HCT116 (cell line): ENCODE data around the gene AOAH. TPM values are rescaled to one million over a fixed set of nuclear protein-coding genes. Genes with fewer than 3 reads are reported as not detected.

Experiments
- ATAC-seq: fragments of 200-7000 bp; cut with Tn5 transposase; 2 replicates; pipeline ENCODE4 v1.9.1; 2020; ENCODE audit warnings: mild to moderate bottlenecking, moderate library complexity
- BruUV-seq: library from RNA; stranded (reverse); fragments of 400-500 nt; replicated peaks from 2 replicates; lab custom pipeline; 2021; lab: Mats Ljungman, UMichigan
- CTCF ChIA-PET: fragments of 300-600 bp; sonication (Branson Sonifier 250); formaldehyde crosslinking; loops from one replicate; lab custom pipeline; 2021; ENCODE audit warnings: antibody characterized with exemption; lab: Charles Lee
- POLR2A ChIA-PET: fragments of 300-600, 350-600 bp; sonication (Branson Sonifier 250); formaldehyde crosslinking; loops from one replicate; lab custom pipeline; 2021; ENCODE audit warnings: antibody characterized with exemption; lab: Charles Lee
- RAD21 ChIA-PET, 2 experiments: fragments of 300-600 bp; sonication (Branson Sonifier 250); formaldehyde crosslinking; loops; one replicate each; lab custom pipeline; 2023; ENCODE audit warnings: low total read pairs in 2 of 2; ENCODE audit not compliant: uncharacterized antibody in 2 of 2, unreplicated experiment in 2 of 2, low non-redundant PET in 1 of 2; lab: Charles Lee
- DNase-seq: peaks from one replicate; pipeline ENCODE4 v3.0.0-alpha.2; 2010; ENCODE audit warnings: low read depth, low spot score
- H2AFZ ChIP-seq: fragments of 200-600 bp; shearing (Covaris generic), sonication (generic); 2 replicates; pipeline ENCODE4 v1.6.1; 2017; ENCODE audit warnings: low read depth, mixed run types, mixed read lengths, antibody characterized with exemption, low read length; ENCODE audit not compliant: poor library complexity, severe bottlenecking
- H3K27ac ChIP-seq: 2 replicates; pipeline ENCODE4 v1.5.1; 2012; ENCODE audit warnings: low read depth, low read length
- H3K27me3 ChIP-seq: fragments of 200-600 bp; sonication (generic); 2 replicates; pipeline ENCODE4 v1.6.1; 2016; ENCODE audit warnings: mixed run types, low read length, mixed read lengths; ENCODE audit not compliant: insufficient read depth
- H3K36me3 ChIP-seq, 2 experiments: fragments of 200-500 bp in 1 of 2; fragments of 200-600 bp in 1 of 2; sonication (Bioruptor generic) in 1 of 2; sonication (generic) in 1 of 2; 2 replicates each; pipeline versions ENCODE4 v1.5.1 to v1.6.1; 2014 to 2016; ENCODE audit warnings: low read length in 2 of 2, inconsistent platforms in 1 of 2, mixed read lengths in 1 of 2, mixed run types in 1 of 2; ENCODE audit not compliant: insufficient read depth in 2 of 2, control insufficient read depth in 1 of 2
- H3K4me1 ChIP-seq, 2 experiments: fragments of 200-600 bp in 1 of 2; sonication (generic) in 1 of 2; 2 replicates each; pipeline versions ENCODE4 v1.5.1 to v1.6.1; 2012 to 2017; ENCODE audit warnings: low read length in 2 of 2, inconsistent platforms in 1 of 2, mild to moderate bottlenecking in 1 of 2, mixed read lengths in 1 of 2, mixed run types in 1 of 2, moderate library complexity in 1 of 2; ENCODE audit not compliant: insufficient read depth in 2 of 2, control insufficient read depth in 1 of 2
- H3K4me2 ChIP-seq: fragments of 200-600 bp; sonication (generic); 2 replicates; pipeline ENCODE4 v1.6.1; 2017; ENCODE audit warnings: mixed run types, low read length, mixed read lengths
- H3K4me3 ChIP-seq, 2 experiments: fragments of 200-600 bp in 1 of 2; sonication (generic) in 1 of 2; replicated peaks in 1 of 2; 2 replicates each; pipeline ENCODE4 v1.5.1; 2011 to 2016; ENCODE audit warnings: low read length in 2 of 2, control low read depth in 1 of 2, low read depth in 1 of 2, mild to moderate bottlenecking in 1 of 2, mixed read lengths in 1 of 2, mixed run types in 1 of 2
- H3K79me2 ChIP-seq: fragments of 200-600 bp; sonication (generic); 2 replicates; pipeline ENCODE4 v1.6.1; 2017; ENCODE audit warnings: mild to moderate bottlenecking, mixed run types, low read length, moderate library complexity, mixed read lengths; ENCODE audit not compliant: insufficient read depth
- H3K9ac ChIP-seq: fragments of 200-600 bp; sonication (generic); 2 replicates; pipeline ENCODE4 v1.6.1; 2016; ENCODE audit warnings: low read length, mixed read lengths
- H3K9me2 ChIP-seq: fragments of 200-600 bp; sonication (generic), shearing (Covaris generic); 2 replicates; pipeline ENCODE4 v1.6.1; 2017; ENCODE audit warnings: mixed run types, mild to moderate bottlenecking, moderate library complexity; ENCODE audit not compliant: insufficient read depth
- H3K9me3 ChIP-seq, 2 experiments: fragments of 200-500 bp in 1 of 2; fragments of 200-600 bp in 1 of 2; sonication (Bioruptor generic) in 1 of 2; sonication (generic) in 1 of 2; 2 replicates each; pipeline ENCODE4 v1.6.1; 2014 to 2017; ENCODE audit warnings: low read length in 2 of 2, mixed read lengths in 2 of 2, inconsistent platforms in 1 of 2, low read depth in 1 of 2, mild to moderate bottlenecking in 1 of 2, mixed run types in 1 of 2, moderate library complexity in 1 of 2; ENCODE audit not compliant: control insufficient read depth in 1 of 2, insufficient read depth in 1 of 2
- H4K20me1 ChIP-seq: fragments of 200-600 bp; sonication (generic), shearing (Covaris generic); 2 replicates; pipeline ENCODE4 v1.6.1; 2017; ENCODE audit warnings: mixed run types, mild to moderate bottlenecking, moderate library complexity; ENCODE audit not compliant: insufficient read depth
- CBX3 ChIP-seq: IDR thresholded peaks from 2 replicates; pipeline ENCODE4 v1.6.1; 2012; ENCODE audit warnings: low read depth
- CEBPB ChIP-seq: IDR thresholded peaks from 2 replicates; pipeline ENCODE4 v1.6.1; 2012; ENCODE audit warnings: low read depth
- ELF1 ChIP-seq: IDR thresholded peaks from 2 replicates; pipeline ENCODE4 v1.6.1; 2012; ENCODE audit warnings: low read depth, borderline replicate concordance
- EZH2 ChIP-seq: fragments of 200-600 bp; sonication (generic); IDR thresholded peaks from 2 replicates; pipeline ENCODE4 v1.6.1; 2017; ENCODE audit warnings: antibody characterized with exemption, mixed run types
- EZH2phosphoT487 ChIP-seq: fragments of 200-600 bp; IDR thresholded peaks from 2 replicates; pipeline ENCODE4 v1.6.1; 2018; ENCODE audit warnings: antibody characterized with exemption, borderline replicate concordance
- FOSL1 ChIP-seq: IDR thresholded peaks from 2 replicates; pipeline ENCODE4 v1.6.1; 2012; ENCODE audit warnings: low read depth
- JUND ChIP-seq: IDR thresholded peaks from 2 replicates; pipeline ENCODE4 v1.6.1; 2012
- MAX ChIP-seq: IDR thresholded peaks from 2 replicates; pipeline ENCODE4 v1.6.1; 2012
- POLR2A ChIP-seq: IDR thresholded peaks from 2 replicates; pipeline ENCODE4 v1.7.0; 2011; ENCODE audit warnings: borderline replicate concordance; ENCODE audit not compliant: insufficient read depth, insufficient read length; ENCODE audit errors: extremely low read depth
- POLR2AphosphoS5 ChIP-seq: IDR thresholded peaks from 2 replicates; pipeline ENCODE4 v1.6.1; 2011; ENCODE audit warnings: mild to moderate bottlenecking, low read depth, low read length, moderate library complexity
- RAD21 ChIP-seq: IDR thresholded peaks from 2 replicates; pipeline ENCODE4 v1.6.1; 2012; ENCODE audit warnings: low read depth, mild to moderate bottlenecking
- SP1 ChIP-seq: IDR thresholded peaks from 2 replicates; pipeline ENCODE4 v1.6.1; 2012; ENCODE audit warnings: low read depth
- SRF ChIP-seq: IDR thresholded peaks from 2 replicates; pipeline ENCODE4 v1.6.1; 2012; ENCODE audit warnings: low read depth
- TCF7L2 ChIP-seq: IDR thresholded peaks from 2 replicates; pipeline ENCODE4 v1.7.0; 2011; ENCODE audit warnings: borderline replicate concordance, inconsistent platforms; ENCODE audit not compliant: insufficient read depth, insufficient read length; ENCODE audit errors: extremely low read depth
- YY1 ChIP-seq: IDR thresholded peaks from 2 replicates; pipeline ENCODE4 v1.6.1; 2011; ENCODE audit warnings: low read length, low read depth, moderate library complexity, mild to moderate bottlenecking; ENCODE audit not compliant: insufficient replicate concordance; ENCODE audit errors: extremely low read depth
- ZBTB33 ChIP-seq: IDR thresholded peaks from 2 replicates; pipeline ENCODE4 v1.6.1; 2011; ENCODE audit warnings: mild to moderate bottlenecking, low read length, moderate library complexity; ENCODE audit not compliant: insufficient replicate concordance; ENCODE audit errors: extremely low read depth
- ZFX ChIP-seq: fragments of 450-650 bp; IDR thresholded peaks from 2 replicates; pipeline ENCODE4 v1.6.1; 2017
- intact Hi-C: fragments of 100-400 bp; cut with micrococcal nuclease; formaldehyde crosslinking; loops from 2 replicates; pipeline ENCODE4 v1.10.0; 2022
- total RNA-seq: library from RNA; stranded (reverse); gene quantifications from one replicate; pipeline ENCODE4 v1.2.1, GENCODE V29; 2021; ENCODE audit not compliant: unreplicated experiment
- TF ChIP-seq, protein P1 (sequence below): IDR thresholded peaks from 2 replicates; pipeline ENCODE4 v1.6.1; 2012; ENCODE audit warnings: low read depth

AOAH gene
- total RNA-seq, 1 experiment from 2014 or later = 1.1 TPM

DNA sequence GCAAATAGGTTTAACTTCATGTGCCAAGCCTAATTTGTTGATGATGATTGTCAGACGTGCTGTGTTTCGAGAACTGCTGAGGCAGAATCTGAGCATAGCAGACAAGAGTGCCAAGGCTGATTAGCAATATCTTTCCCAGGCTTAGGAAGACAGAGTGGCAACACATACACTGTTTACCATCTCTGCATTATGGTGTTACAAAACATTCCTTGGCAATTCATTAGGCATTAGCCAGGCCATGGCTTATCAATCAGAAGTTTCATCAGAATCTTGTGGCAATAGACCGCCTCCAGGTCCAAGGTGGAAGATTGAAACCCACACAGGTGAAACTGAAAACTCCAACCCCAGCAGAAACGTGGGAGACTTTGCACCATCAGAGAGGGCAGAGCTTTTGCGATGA, 148.5 kb downstream of the AOAH start:
- Histone ChIP-seq H3K27ac (no peak overlapping the region), H3K4me1 (no peaks in the 10 kb centered on the region), H3K79me2 (no peaks in the 10 kb centered on the region), H3K4me3 (no peak overlapping the region), H3K9me2 (no peaks in the 10 kb centered on the region; the same call in 1 of the 2 replicates), H4K20me1 (no peaks in the 10 kb centered on the region), H3K36me3 (no peaks in the 10 kb centered on the region), H3K9ac (no peak overlapping the region), H3K9me3 (no peaks in the 10 kb centered on the region), H2AFZ (no peak overlapping the region), H3K4me2 (no peak overlapping the region), H3K27me3 (no peaks in the 10 kb centered on the region)
- no TSS peak for BruUV-seq
- intact Hi-C loops = no loop called here
- ATAC-seq (no peak), DNase-seq (no peak)
- CTCF ChIA-PET = no interaction called here
- POLR2A ChIA-PET = no interaction called here
- RAD21 ChIA-PET = no interaction called here
- no peak for TF ChIP-seq CBX3

- Histone ChIP-seq H3K9me2 (no peaks in the 10 kb centered on the region; the same call in 1 of the 2 replicates), H3K9me3 (no peaks in the 10 kb centered on the region), H3K4me3 (no peak overlapping the region), H3K4me2 (no peak overlapping the region), H2AFZ (no peak overlapping the region), H3K36me3 (no peaks in the 10 kb centered on the region), H3K27me3 (no peaks in the 10 kb centered on the region), H4K20me1 (no peaks in the 10 kb centered on the region), H3K27ac (no peak overlapping the region), H3K79me2 (no peaks in the 10 kb centered on the region), H3K9ac (no peak overlapping the region), H3K4me1 (no peaks in the 10 kb centered on the region)
- no TSS peak for BruUV-seq
- RAD21 ChIA-PET = no interaction called here
- no peak for ATAC-seq
- CTCF ChIA-PET = no interaction called here
- POLR2A ChIA-PET = no interaction called here
- intact Hi-C loops = no loop called here
- no peak for DNase-seq
- TF ChIP-seq TCF7L2 = no peak
- no peak for TF ChIP-seq FOSL1
- no peak for TF ChIP-seq SRF
- TF ChIP-seq CBX3 = no peak
- TF ChIP-seq EZH2 = no peak
- TF ChIP-seq YY1 = no peak
- no peak for TF ChIP-seq EZH2phosphoT487
- no peak for TF ChIP-seq ZFX
- no peak for TF ChIP-seq CEBPB
- TF ChIP-seq JUND = no peak
- TF ChIP-seq, protein P1, sequence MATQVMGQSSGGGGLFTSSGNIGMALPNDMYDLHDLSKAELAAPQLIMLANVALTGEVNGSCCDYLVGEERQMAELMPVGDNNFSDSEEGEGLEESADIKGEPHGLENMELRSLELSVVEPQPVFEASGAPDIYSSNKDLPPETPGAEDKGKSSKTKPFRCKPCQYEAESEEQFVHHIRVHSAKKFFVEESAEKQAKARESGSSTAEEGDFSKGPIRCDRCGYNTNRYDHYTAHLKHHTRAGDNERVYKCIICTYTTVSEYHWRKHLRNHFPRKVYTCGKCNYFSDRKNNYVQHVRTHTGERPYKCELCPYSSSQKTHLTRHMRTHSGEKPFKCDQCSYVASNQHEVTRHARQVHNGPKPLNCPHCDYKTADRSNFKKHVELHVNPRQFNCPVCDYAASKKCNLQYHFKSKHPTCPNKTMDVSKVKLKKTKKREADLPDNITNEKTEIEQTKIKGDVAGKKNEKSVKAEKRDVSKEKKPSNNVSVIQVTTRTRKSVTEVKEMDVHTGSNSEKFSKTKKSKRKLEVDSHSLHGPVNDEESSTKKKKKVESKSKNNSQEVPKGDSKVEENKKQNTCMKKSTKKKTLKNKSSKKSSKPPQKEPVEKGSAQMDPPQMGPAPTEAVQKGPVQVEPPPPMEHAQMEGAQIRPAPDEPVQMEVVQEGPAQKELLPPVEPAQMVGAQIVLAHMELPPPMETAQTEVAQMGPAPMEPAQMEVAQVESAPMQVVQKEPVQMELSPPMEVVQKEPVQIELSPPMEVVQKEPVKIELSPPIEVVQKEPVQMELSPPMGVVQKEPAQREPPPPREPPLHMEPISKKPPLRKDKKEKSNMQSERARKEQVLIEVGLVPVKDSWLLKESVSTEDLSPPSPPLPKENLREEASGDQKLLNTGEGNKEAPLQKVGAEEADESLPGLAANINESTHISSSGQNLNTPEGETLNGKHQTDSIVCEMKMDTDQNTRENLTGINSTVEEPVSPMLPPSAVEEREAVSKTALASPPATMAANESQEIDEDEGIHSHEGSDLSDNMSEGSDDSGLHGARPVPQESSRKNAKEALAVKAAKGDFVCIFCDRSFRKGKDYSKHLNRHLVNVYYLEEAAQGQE = no peak
- no peak for TF ChIP-seq MAX
- no peak for TF ChIP-seq POLR2A
- no peak for TF ChIP-seq ELF1
- TF ChIP-seq POLR2AphosphoS5 = no peak
- TF ChIP-seq ZBTB33 = no peak
- no peak for TF ChIP-seq RAD21
- no peak for TF ChIP-seq SP1
These were observed 151.2 kb downstream of the AOAH start for GRCh38 chr7:36573066-36573465.
